ENCODE results near the gene BTBD1.

BTBD1 gene

DNA sequence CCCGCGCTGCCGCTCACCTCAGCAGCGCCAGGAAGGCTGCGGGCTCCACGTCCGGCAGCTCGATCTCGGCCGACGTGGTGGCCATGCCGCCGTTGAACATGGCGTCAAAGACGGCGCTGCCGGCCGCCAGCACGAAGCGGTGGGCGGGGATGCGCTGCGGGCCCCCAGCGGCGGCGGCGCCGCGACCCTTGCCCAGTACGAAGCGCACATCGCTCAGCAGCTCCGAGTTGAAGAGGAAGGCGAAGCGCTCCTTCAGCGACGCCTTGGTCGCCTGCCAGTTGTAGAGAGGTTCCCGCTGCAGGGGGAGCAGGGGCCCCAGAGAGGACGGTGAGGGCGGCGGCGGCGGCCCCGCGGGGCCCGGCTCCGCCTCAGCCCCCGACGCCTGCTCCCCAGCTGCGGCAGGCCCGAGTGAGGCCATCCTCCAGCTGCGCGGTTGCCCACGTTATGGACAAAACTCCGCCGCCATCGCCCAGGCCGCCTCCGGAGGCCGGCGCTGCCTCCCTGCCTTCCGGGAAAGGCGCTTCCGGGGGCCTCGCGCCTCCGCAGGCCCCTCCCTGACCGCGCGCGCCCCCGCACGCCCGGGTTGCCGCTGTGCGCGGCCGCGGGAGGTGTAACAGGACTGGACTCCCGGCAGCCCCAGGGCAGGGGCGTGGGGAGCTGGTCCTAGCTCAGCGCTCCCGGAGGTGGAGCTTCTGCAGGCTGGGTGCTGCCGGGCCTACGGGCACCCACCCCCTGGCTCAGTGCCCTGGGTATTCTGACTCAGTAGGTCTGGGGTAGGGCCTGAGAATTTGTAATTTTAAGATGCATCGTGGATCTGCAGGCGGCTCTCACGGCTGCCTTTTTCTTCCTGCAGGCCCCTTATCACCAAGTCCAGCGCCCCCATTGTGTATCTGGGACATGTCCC is at the start of gene BTBD1:
TSS of gene BTBD1 (minus strand) at position 519 of the 904 bp plus-strand sequence. CDS start at position 418, 101 bp downstream.
- FAIRE-seq = peak; percentile 88

DNA sequence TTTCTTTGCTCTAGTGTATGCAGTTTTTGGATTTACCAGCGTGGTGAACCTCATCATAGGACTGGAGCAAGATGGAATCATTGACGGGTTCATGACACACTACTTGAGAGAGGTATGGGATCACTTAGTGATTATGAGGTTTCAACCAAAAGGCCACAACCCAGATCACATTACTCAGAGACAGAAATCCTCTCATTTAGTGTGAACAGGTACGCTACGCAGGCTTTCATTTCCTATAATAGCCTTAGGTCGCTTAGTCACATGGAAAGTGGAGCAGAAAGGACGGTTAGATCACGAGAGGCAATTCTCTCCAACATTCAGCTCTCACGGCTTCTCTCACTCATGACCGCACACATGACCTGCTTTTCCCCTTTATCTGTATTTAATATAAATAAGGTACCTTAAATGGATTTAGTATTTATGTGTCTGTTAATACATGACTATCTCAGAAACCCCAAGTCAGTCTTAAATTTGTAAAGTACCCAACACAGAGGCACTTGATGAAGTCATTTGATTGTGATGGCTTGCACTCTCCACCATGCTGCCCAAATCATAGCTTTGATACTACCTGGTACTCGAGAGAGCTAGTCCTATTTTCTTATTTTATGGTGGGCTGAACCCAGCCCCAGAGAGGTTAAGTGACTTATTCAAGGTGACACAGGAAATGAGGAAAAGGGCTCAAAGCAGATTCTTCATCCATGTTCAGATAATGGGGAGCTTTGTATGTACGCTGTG is 48.9 kb upstream of the BTBD1 start:
- FAIRE-seq (peak; percentile 26), DNase-seq (ENCODE audit: extremely low spot score, insufficient read length, low read depth) (no peak)

More for the DNA sequence above, at the start of gene BTBD1:
- DNase-seq (ENCODE audit: extremely low spot score, insufficient read length, low read depth) = peak; percentile 89

DNA sequence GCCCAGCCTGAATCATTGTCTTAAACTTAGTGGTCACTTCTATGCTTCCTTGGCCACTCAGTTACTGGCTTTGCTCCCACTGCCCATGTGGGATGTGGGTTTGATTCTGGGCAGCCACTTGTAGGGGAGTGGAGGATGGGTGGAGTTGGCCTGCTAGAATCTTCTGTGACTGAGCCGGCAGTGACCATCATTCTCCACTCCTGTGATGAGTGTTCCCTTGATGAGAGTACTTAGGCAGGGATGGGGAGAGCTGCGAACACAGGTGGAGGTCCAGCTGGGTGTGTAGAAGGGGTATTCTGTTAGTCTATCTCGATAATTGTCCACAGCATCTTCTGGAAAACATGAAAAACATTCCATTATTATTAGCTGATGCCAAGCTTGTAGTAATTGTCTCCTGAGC is 48.4 kb upstream of the BTBD1 start:
- FAIRE-seq (no peak), DNase-seq (ENCODE audit: extremely low spot score, insufficient read length, low read depth) (no peak)

DNA sequence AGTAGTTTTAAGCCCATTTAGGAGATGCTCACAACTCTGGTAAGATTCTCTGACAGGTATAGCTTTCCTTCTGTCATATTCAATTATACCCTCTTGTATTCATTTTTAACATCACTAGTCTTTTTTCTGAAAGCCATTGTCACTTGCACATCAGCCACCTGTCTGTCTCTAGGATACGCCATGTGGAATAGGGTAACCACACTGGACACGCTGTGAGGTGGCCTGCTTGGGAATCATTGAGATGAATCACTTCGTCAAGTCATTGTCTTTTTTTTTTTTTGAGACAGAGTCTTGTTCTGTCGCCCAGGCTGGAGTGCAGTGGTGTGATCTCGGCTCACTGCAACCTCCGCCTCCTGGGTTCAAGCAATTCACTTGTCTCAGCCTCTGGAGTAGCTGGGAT is 47.8 kb upstream of the BTBD1 start:
- DNase-seq (ENCODE audit: extremely low spot score, insufficient read length, low read depth) = no peak
- FAIRE-seq = no peak

DNA sequence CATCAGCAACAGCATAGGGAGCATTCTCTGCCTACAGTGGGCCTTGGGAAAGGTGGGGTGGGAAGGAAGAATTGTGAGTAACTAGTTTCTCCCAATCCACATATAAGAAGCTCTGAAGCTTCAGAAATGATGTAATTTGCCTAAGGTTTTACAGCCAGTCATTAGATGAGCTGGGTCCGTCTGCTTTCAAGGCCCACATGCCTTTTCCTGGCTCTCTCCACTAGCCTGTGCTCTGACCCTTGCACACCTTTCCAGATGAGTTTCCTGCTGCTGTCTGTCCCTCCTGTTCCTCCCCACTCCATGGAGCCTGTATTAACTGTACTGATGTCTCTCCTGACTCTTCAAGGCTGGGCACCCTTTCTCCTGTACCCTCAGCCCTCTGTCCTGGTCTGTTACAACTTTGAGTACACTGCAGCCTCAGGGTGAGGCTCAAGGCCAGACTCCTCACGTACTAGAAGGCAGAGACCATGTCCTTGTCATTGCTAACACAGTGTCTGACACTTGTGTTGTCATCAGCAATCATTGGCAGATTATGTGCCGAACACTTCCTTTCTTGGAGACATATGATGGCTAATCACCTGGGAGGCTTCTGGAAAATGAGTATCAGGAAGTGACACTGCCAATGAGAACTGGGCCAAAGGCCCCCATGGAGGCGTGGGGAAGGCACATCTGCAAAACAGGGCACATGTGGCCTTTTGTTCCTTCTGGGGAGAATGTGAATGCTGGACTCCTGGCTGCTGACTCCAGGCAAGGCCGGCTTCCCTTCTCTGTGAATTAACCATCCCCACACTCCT is 47.0 kb upstream of the BTBD1 start:
- FAIRE-seq = no peak
- DNase-seq (ENCODE audit: extremely low spot score, insufficient read length, low read depth) = no peak

DNA sequence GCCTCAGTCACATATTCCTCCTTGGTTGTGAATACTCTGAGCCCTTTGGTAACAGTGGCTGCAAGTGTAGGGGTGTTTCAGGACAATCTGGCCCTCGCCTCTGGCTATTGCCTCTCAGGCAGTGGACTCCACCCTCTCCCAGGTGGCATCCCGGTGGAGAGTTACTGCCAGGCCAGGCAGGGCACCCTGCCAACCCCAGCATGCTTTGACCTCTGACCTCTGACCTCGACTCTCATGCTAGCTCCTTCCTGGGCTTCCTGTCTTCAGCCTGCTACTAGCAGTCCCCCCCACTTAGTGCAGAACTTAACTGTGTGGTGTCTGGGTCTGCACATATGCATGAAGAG is 45.9 kb upstream of the BTBD1 start:
- no peak for FAIRE-seq
- DNase-seq (ENCODE audit: extremely low spot score, insufficient read length, low read depth) = no peak

DNA sequence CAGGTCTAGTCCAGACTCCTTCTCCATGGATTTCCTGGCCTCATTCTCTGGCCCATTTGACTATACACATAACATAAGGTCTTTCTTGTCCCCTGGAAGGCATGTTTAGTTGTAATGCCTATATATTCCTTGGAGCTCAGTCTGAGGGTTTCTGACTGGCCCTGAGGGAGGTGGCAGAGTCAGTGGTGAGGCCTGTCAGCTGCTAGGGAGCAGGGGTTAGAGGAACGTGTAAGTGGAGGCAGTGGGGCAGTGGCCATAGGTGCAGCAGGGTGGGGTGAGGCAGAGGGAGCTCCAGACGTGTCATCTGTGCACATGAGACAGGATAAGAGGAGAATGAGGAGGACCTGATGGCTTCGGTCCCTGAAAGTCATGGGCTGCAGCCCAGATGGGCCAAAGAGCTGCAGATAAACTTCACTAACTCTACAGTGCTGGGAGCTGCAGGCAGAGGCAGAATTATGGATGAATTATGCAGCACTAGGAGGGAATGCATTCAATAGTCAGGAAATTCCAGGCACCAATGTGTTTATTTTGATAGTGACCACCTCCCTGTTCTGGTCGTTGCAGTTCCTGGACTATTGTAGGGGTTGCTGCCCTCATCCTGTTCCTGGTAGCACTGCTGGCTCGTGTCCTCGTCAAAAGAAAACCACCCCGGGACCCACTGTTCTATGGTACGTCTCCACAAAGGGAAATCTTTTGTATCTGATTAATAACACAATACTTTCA is 45.3 kb upstream of the BTBD1 start:
- FAIRE-seq (no peak), DNase-seq (ENCODE audit: extremely low spot score, insufficient read length, low read depth) (no peak)

DNA sequence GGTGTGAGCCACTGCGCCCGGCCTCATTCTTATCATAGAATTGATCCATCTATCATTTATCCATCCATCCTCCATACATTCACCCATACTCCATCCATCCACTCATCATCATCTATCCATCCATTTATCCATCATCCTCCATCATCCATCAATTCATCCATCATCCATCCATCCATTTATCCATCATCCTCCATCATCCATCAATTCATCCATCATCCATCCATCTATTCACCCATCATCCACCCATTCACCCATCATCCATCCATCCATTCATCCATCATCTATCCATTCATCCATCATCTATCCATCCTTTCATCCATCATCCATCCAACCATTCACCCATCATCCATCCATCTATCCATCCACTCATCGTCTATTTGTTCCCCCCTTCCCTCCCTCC is 44.1 kb upstream of the BTBD1 start:
- DNase-seq (ENCODE audit: extremely low spot score, insufficient read length, low read depth) (no peak), FAIRE-seq (no peak)

DNA sequence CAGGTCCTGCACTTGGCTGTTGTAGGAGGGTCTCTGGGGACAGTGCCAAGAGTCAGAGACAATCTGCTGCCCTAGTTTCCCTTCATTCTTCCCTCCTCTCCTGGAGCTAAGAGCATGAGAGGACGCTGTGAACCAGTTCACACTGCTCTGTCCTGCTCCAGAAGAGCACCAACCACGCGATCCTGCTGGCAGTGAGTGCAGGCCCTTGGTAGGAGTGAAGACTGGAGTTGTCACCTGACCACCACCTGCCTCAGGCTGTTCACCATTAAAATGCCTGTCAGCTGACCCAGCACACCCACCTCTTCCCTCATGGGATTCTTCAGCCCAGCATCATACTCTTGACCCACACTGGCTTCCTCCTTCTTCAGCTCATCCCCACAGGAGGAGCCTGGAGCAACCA is 43.3 kb upstream of the BTBD1 start:
- DNase-seq (ENCODE audit: extremely low spot score, insufficient read length, low read depth) (no peak), FAIRE-seq (no peak)

DNA sequence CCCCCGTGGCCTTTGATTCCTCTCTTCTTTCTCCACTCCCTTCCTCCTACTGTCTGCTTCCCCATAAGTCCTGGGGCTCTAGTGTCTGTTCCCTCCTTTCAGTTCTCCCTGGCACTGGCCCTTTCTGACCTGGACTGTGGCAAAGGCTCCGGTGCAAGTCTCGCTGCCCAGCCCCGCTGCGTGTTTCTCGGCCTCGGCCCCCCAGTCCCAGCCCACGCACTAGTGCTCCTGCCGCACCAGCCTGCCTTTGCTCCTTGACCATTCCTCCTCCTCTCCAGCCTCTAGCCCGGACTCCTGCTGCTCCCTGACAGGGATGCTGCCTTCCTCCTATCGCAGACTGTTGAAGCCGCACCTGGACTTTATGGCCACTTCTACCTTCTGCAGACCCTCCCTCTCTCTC is 42.5 kb upstream of the BTBD1 start:
- DNase-seq (ENCODE audit: extremely low spot score, insufficient read length, low read depth) (no peak), FAIRE-seq (no peak)

DNA sequence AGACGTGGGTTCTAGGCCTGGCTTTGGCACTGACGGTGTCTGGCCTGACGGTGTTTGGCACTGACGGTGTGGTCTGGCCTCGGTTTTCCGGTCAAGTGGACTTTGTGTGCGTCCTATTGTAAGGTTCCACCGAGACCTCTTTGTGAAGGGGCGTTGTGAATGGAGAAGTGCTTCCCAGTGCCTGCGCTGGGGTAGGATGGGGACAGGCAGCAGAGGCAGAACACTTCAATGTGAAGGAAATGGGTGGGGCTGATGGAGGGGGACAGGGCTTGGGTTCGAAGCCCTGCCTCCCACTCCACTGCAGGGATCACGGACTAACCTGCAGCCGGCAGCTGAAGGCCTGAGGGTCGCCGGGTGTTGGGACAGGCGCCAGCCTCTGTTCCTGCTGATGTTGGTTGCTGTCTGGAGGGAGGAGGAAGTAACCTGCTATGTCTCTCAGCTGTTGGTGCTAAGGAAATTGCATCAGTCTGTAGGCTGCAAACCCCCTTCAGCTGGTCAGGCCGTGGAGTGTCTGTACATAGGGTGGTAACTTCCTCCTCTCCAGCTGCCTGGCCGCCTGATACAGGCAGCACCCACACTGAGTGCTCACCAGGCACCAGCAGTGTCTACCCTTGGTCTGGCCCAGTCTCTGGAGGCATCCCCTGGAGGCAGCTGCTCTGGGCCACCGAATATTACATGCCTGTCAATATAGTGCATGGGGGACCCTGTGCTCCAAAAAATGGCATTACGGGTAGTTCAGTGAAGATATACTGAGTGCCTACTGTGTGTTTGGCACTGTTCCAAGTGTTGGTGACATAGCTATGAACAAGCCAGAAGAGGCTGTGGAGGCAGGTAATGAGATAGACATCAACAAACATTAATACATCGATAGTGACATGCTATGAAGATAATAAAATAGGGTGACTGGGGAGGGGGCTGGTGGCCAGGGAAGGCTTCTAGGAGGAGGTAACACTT is 41.5 kb upstream of the BTBD1 start:
- DNase-seq (ENCODE audit: extremely low spot score, insufficient read length, low read depth) (peak; percentile 25), FAIRE-seq (peak; percentile 84)

DNA sequence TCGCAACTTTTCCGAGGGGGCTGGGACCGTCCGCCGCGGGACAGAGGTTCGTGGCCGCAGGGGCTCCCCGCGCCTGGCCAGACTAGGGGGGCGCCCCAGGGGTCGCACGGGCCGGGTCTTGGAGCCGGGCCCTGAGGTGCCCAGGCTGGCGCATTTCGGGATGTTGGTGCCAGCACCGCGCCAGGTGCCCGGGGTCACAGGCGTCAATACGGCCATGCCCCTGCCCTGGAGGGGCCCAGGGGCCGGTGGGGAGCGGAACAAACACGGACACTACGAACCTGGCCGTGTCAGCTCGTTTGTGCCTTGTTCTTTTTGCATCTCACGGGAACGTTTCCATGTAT is 40.8 kb upstream of the BTBD1 start:
- DNase-seq (ENCODE audit: extremely low spot score, insufficient read length, low read depth) = no peak
- FAIRE-seq = no peak

DNA sequence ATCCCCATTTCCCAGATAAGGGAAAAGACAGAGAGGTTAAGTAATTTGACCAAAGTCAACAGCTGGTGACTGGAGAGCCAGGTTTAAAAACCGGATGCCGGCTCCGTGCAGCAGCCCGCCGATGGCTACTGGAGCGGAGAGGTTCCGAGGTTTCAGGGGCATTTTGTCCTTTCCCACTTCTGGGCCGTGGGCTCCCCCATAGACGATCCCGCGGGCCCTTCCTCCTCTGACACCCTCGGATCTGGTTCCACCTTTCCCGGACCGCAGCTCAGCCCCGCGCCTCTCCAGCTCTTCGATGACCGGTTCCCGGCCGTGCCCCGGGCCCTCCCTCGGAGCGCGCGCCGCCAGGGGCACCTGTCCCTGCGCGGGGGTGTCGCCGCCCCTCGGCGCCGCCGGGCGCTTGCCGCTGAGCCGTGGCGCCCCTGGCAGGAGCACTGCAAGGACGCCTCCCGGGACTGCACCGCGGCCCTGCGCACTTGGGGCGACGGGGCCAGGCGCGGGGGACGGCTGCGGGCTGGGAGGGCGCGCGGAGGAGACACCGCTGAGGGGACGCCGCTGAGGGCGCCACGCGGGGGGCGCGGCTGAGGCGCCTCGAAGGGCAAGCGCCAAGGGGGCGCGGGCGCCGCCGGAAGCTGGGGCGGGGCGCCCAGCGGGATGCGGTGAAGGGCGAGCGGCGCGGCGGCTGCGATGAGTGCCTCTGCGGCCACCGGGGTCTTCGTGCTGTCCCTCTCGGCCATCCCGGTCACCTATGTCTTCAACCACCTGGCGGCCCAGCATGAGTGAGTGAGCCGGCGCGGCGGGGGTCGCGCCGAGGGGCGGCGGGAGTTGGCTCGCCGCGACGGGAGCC is 40.2 kb upstream of the BTBD1 start, which contains the start of gene TM6SF1:
TSS of gene TM6SF1 (plus strand) at position 652 of the 847 bp plus-strand sequence. CDS start at position 688, 36 bp downstream.
- DNase-seq (ENCODE audit: extremely low spot score, insufficient read length, low read depth) (peak; percentile 37), FAIRE-seq (peak; percentile 18)

DNA sequence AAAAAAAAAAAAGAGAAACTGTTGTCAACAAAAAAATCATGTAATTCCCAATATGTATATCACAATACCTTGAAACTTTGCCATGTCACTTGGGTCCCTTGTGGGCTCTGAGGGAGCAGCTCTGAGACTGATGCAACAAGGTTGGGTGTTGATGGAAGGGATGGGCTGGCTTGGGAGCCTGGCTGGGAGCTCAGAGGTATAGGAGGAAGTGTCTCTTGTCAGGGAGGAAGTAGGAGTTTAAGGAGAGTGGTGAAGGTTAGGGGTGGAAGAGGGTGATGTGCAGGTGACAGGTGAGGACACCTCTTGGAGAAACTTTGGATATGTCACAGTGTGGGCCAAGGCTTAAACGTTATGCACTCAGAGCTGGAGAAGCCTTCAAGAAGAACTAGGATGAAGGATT is 38.4 kb upstream of the BTBD1 start:
- no peak for FAIRE-seq

DNA sequence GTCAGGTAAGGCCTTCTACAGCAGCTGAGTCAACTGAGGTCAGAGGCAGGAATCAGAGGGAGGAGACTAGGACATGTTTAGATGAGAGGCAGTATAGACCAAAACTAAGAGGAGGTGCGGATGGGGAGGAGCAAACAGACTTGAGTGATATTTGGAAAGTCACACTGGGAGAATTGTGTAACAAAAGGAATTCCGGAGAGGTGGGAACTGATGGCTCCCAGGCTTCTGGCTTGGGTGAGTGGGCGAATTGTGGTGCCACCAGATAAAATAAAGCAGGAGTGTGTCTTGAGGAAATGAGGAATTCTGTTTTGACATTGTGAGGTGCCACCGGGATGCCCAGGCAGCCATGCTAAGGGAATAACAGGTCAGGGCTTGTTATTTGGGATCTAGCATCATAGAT is 37.1 kb upstream of the BTBD1 start:
- DNase-seq (ENCODE audit: extremely low spot score, insufficient read length, low read depth) (no peak), FAIRE-seq (no peak)

More for the DNA sequence above, 38.4 kb upstream of the BTBD1 start:
- DNase-seq (ENCODE audit: extremely low spot score, insufficient read length, low read depth) = no peak

DNA sequence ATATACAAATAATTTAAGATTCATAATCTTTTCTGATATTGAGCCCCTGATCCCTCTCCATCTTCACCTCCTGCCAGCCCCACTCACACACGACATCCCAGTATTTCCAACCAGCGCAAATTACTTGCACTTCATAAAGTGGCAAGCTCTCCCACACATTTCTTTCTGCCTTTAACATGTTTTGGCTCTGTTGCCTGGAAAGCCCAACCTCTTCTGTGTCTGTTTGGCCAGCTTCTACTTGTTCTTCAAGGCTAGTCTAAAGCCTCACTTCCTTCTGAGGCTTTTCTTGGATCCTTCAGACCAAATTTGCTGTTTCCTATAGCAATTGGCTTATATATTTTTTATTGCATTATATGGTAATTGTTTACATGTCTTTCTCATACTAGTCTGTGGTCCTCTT is 35.3 kb upstream of the BTBD1 start:
- FAIRE-seq (no peak), DNase-seq (ENCODE audit: extremely low spot score, insufficient read length, low read depth) (no peak)

DNA sequence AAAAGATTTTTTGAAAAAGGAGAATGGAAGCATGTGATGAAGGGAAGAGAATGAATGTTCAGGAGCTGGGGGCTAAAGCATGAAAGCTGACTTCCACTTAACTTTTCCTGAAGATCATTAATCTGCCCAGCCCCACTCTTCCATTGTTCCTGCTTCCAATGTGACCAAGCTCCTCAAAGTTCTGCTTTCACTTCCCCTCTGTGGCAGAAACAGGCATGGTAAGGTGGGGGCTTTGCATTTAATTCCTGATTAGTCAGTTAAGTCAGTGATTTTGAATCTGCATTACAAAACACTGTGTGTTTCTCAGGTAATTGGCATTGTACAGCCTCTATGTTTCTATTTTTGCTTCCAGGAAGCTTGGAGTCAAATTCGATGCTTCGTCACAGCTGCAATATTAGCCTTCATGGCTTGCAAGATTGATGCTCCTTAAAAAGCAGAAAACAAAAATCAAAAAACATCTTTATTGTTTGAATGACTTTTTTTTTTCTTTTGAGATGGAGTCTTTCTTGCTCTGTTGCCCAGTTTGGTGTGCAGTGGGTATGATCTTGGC is 33.1 kb upstream of the BTBD1 start:
- FAIRE-seq (no peak), DNase-seq (ENCODE audit: extremely low spot score, insufficient read length, low read depth) (no peak)

DNA sequence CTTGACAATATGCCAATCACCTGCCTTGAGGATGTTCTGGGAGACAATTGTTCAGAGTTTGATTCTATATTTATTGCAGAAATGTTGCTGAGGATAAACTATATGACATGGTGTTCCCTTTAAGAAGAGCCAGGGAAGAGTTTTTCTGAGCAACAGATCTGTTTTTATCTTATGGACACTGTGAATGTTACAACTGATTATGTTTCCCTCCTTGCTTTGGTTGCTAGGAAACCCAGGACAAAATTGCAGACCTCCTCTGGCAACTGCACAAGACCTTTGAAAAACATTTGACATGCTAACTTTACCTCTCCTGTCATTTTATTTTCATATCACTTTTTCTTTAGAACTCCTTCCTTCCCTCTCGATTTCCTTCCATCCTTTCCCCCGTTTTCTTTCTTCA is 32.2 kb upstream of the BTBD1 start:
- DNase-seq (ENCODE audit: extremely low spot score, insufficient read length, low read depth) (no peak), FAIRE-seq (no peak)
